ENCODE results near the gene NIPAL1. TPM values are rescaled to one million over a fixed set of nuclear protein-coding genes. Genes with fewer than 3 reads are reported as not detected.

NIPAL1 gene
- total RNA-seq, 1 donor from 2014 or later, result 2.8 TPM

DNA sequence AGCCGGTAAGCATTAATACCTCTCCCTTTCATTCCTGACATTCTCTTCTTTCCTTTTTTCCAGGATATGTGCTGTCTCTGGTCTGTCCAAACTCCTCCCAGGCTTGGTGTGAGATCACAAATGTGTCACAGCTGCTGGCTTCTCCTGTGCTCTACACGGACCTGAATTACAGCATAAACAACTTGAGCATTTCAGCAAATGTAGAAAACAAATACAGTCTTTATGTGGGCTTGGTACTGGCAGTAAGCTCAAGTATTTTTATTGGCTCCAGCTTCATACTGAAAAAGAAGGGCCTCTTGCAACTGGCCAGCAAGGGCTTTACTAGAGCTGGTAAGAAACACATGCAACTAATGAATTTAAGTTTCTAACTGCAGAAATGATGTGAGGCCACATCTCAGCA lies 8.4 kb downstream of the NIPAL1 start:
- DNase-seq (ENCODE audit: extremely low read depth, low read depth, low spot score), result no peak

- no peak for DNase-seq (ENCODE audit: extremely low read depth, low read depth, low spot score)
Measured at GRCh38 chr4:48027653-48028052, 11.1 kb downstream of the NIPAL1 start.

DNA sequence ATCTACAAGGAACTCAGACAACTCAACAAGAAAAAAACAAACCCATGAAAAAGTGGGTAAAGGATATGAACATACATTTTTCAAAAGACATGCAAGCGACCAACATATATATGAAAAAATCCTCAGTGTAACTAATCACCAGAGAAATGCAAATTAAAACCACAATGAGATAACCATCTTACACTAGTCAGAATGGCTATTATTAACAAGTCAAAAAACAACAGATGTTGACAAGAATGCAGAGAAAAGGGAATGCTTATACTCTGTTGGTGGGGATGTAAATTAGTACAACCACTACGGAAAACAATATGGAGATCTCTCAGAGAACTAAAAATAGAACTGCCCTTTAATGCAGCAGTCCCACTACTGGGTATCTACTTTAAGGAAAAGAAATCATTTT lies 12.1 kb downstream of the NIPAL1 start:
- DNase-seq (ENCODE audit: extremely low read depth, low read depth, low spot score), result no peak

DNA sequence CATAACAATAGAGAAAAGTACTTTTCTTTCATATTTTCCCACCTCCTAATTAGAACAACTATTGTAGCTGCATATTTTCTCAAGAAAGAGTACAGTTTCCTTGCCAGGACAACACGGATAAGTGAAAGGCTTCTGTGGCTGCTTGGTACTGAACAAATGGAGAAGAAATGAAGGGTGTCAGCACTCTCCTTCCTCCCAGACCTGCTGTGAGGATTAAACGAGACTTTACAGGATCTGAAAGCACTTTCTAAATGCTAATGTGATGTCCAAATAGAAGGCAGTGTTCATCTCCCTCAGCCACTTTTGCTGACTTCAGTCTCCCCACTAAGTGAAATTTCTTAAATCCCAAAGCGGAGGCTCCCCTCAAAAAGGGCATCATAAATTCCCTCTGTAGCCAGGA lies 13.9 kb downstream of the NIPAL1 start:
- DNase-seq (ENCODE audit: extremely low read depth, low read depth, low spot score), result no peak

DNA sequence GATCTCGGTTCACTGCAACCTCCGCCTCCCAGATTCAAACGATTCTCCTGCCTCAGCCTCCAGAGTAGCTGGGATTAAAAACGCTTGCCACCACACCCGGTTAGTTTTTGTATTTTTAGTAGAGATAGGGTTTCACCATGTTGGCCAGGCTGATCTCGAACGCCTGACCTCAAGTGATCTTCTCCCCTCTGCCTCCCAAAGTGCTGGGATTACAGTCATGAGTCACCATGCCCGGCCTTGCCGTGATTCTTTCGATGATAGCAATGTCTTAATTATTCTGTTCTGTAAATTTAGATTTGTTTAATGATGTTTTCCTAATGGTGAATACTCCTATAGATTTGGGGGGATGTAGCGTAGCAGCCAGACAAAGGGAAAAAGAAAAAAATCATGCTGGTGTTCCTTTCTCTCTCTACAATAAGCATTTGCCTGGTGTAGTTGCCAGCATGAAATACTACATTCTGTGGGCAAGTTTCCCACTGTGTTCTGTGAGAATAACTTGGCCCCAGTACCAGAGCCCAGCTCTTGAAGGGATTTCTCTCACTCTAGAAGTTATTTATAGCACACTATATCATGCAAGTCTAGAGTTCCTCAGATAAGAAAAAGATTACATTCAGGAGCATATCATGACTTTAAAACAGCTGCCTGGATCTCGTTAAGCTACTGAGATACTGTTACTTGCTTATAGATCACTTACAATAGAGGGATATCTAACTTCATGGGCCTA lies 15.4 kb downstream of the NIPAL1 start:
- DNase-seq (ENCODE audit: extremely low read depth, low read depth, low spot score), result no peak

GRCh38 chr4:48032721-48033120 lies 16.1 kb downstream of the NIPAL1 start:
- no peak for DNase-seq (ENCODE audit: extremely low read depth, low read depth, low spot score)

GRCh38 chr4:48033412-48033811 lies 16.8 kb downstream of the NIPAL1 start:
- DNase-seq (ENCODE audit: extremely low read depth, low read depth, low spot score), result no peak

GRCh38 chr4:48033825-48034413 lies 17.3 kb downstream of the NIPAL1 start:
- no peak for DNase-seq (ENCODE audit: extremely low read depth, low read depth, low spot score)

GRCh38 chr4:48035952-48036351 lies 19.4 kb downstream of the NIPAL1 start:
- no peak for DNase-seq (ENCODE audit: extremely low read depth, low read depth, low spot score)

DNA sequence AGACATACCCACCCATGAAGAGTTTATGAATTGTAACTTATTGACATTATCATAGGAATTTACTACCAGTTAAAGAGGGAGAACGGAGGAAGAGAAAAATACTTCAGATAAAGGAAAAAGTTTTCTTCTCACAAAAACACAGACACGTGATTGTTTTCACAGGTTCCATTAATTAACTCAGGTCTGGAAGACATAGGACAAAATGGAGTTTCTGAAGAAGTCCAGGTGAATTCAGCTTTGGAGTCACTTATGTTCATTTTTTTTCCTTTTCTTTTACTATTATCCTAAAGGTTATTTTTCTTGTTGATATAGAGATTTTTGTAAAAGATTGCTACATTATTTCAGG lies 20.5 kb downstream of the NIPAL1 start:
- DNase-seq (ENCODE audit: extremely low read depth, low read depth, low spot score), result no peak

DNA sequence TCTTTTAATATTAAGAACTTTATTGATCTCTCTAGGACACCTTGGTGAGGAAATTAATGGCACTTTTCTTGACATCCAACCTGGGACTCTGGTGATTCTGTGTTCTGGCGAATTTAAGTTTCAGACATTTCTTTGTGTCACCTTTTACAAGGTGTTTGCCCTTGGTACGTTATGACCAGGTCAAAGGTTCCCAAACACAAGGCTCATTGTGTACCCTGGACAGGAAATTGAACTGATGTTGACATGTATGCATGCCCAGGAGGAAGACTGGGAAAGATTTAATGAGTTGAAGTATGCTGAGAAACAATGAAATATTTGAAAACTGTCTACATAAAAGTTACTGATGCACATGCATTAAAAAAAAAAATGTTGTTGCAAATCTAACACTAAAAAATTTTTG lies 22.1 kb downstream of the NIPAL1 start:
- DNase-seq (ENCODE audit: extremely low read depth, low read depth, low spot score), result no peak

DNA sequence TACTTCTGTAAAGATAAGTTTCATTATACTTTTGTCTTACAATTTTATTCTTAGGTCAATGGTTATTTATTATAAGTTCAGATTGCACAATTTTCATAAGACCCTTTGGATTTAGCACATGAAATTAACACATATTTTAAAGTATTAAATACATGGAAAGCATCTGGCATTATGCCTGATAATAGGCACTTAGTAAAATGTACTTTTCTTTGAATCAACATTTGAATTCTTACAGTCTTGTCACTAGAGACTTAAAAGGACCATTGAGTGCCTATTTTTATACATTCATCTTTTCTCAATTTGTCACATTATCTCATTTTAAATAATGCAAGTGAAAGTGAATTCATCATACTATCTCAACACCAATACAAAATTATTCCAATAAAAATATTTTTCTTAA lies 23.0 kb downstream of the NIPAL1 start:
- DNase-seq (ENCODE audit: extremely low read depth, low read depth, low spot score), result no peak

GRCh38 chr4:48041535-48042137 lies 25.1 kb downstream of the NIPAL1 start:
- no peak for DNase-seq (ENCODE audit: extremely low read depth, low read depth, low spot score)

GRCh38 chr4:48042979-48043461 lies 26.4 kb downstream of the NIPAL1 start:
- DNase-seq (ENCODE audit: extremely low read depth, low read depth, low spot score), result no peak

DNA sequence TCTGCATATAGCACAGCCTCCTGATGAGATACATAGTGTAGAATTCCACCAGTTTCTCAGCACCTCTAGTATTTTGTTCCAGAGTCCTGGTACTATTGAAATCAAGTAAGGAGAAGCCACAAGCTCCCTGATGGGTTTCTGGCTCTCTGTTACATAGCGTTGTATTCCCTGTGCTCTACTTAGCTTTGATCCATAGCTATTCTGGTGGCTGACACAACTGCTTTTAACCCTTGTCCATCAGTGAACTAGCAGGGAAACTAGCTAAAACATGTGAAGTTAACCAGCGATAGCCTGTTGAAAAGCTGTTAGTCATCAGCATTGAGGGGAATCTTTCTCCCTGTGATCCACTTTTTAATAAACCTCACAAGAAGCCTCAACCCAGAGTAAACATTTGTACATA lies 26.9 kb downstream of the NIPAL1 start:
- DNase-seq (ENCODE audit: extremely low read depth, low read depth, low spot score), result no peak

DNA sequence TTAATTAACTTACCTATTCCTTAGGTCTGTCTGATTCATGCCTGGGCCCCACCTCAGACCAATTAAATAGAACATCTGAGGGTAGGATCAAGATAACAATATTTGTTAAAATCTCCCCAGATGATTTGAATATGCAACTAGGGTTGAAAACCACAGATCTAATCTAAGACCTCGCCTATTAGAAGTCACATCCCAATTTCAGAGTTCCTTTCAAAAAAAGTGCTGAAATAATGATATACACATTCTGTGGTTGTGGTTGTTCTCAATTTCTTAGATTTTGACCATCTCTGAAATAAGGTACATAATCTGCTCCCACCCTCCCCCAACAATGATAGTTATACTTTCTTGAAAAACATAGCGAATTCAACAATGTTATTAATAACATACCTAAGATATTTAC lies 27.7 kb downstream of the NIPAL1 start:
- no peak for DNase-seq (ENCODE audit: extremely low read depth, low read depth, low spot score)

- DNase-seq (ENCODE audit: extremely low read depth, low read depth, low spot score), result no peak
Measured at GRCh38 chr4:48046059-48046458, 29.5 kb downstream of the NIPAL1 start.

DNA sequence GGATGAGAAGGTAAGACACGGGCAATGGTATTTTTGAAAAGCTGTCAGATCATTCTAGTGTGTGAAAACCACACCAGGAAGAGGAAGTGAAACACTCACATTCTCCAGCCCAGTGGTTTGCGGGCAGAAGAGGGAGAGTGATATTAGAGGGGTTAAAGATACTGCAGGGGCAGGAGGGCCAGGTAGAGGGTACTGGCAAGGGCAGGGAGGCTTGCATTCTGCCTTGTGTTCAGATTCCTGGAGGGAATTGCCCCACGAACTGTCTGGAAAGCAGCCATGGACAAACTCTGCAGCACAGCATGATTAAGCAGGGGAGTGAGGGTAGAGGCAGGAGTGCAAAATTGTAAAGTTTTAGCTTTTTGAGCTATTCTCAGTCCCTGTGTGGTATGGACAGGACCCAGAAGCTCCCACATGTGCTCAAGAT lies 30.9 kb downstream of the NIPAL1 start:
- no peak for DNase-seq (ENCODE audit: extremely low read depth, low read depth, low spot score)

GRCh38 chr4:48047896-48048295 lies 31.3 kb downstream of the NIPAL1 start:
- DNase-seq (ENCODE audit: extremely low read depth, low read depth, low spot score), result no peak

DNA sequence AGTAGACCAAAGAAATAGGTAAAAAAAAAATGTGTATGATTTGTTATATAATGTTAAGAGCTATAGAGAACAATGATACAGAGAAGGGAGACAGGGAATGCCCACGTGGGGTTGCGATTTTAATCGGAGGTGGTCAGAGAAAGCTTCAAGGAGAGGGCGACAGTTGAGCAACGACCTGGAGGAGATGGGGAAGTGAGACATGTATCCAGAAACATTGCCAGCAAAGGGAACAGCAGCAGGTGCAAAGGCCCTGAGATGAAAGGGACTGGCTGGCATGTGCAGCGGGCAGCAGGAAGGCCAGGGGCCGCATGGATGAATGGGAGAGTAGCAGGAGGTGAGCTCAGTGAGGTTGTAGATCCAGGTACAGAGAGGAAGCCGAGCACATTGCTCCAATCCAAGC lies 32.9 kb downstream of the NIPAL1 start:
- no peak for DNase-seq (ENCODE audit: extremely low read depth, low read depth, low spot score)

GRCh38 chr4:48051078-48051477 lies 34.5 kb downstream of the NIPAL1 start:
- DNase-seq (ENCODE audit: extremely low read depth, low read depth, low spot score), result no peak

All from glomerular endothelial cell (primary cell).